ENCODE measurements around the gene LIPI. TPM values are rescaled to one million over a fixed set of nuclear protein-coding genes. Genes with fewer than 3 reads are reported as not detected.
"Not testable (repeated sequence)": the region's sequence is repeated elsewhere in the genome, so short reads cannot be mapped to it uniquely, and the experiment has no call there.

LIPI gene
- total and polyA plus RNA-seq, 7 donors, result not detected

- intact Hi-C loops (cut with DNase I), result no loop called here
- H3K4me1 ChIP-seq, result no peaks in the 10 kb centered on the region
- no peaks in the 10 kb centered on the region for H3K27me3 ChIP-seq (ENCODE audit: insufficient read depth in 3 of 3, low read length in 2 of 3)
- no peak overlapping the region for H3K27ac ChIP-seq
- DNase-seq (no peak), ATAC-seq (no peak)
- H3K36me3 ChIP-seq (ENCODE audit: insufficient read depth in 1 of 2, low read depth in 1 of 2), result no peaks in the 10 kb centered on the region
- WGBS, 3 donors, result 87 to 95% (median 91%) methylated on average over 6 of the region's 6 CpGs
- no peaks in the 10 kb centered on the region for H3K9me3 ChIP-seq
- no peak for TF ChIP-seq CTCF (IDR thresholded peaks at IDR 0.05)
- no peak overlapping the region for H3K4me3 ChIP-seq
These were observed 114.2 kb downstream of the LIPI start for GRCh38 chr21:14096577-14096976.

GRCh38 chr21:14096172-14096571 lies 114.6 kb downstream of the LIPI start:
- Histone ChIP-seq H3K27ac (no peak overlapping the region), H3K4me3 (no peak overlapping the region), H3K9me3 (no peaks in the 10 kb centered on the region), H3K27me3 (ENCODE audit: insufficient read depth in 3 of 3, low read length in 2 of 3) (no peaks in the 10 kb centered on the region), H3K4me1 (no peaks in the 10 kb centered on the region), H3K36me3 (ENCODE audit: insufficient read depth in 1 of 2, low read depth in 1 of 2) (no peaks in the 10 kb centered on the region)
- no peak for DNase-seq
- no peak for TF ChIP-seq CTCF (IDR thresholded peaks at IDR 0.05)
- no peak for ATAC-seq
- intact Hi-C loops (cut with DNase I), result no loop called here
- 53 to 67% (median 66%) methylated on average over 4 of the region's 4 CpGs for WGBS, 3 donors

GRCh38 chr21:14095056-14095455 lies 115.7 kb downstream of the LIPI start:
- Histone ChIP-seq H3K4me3 (no peak overlapping the region), H3K27ac (no peak overlapping the region), H3K27me3 (ENCODE audit: insufficient read depth in 3 of 3, low read length in 2 of 3) (no peaks in the 10 kb centered on the region), H3K9me3 (no peaks in the 10 kb centered on the region), H3K4me1 (no peaks in the 10 kb centered on the region), H3K36me3 (ENCODE audit: insufficient read depth in 1 of 2, low read depth in 1 of 2) (no peaks in the 10 kb centered on the region)
- no peak for TF ChIP-seq CTCF (IDR thresholded peaks at IDR 0.05)
- intact Hi-C loops (cut with DNase I), result no loop called here
- ATAC-seq (no peak), DNase-seq (no peak)
- WGBS, 3 donors, result 72 to 87% (median 86%) methylated on average over 2 of the region's 2 CpGs

GRCh38 chr21:14092834-14093560 lies 117.8 kb downstream of the LIPI start:
- no peak overlapping the region for H3K27ac ChIP-seq
- no peak for ATAC-seq
- no peak overlapping the region for H3K4me3 ChIP-seq
- DNase-seq, result no peak
- WGBS, 3 donors, result 81 to 91% (median 84%) methylated on average over 19 to 22 of the region's 22 CpGs
- intact Hi-C loops (cut with DNase I), result no loop called here
- H3K36me3 ChIP-seq (ENCODE audit: insufficient read depth in 1 of 2, low read depth in 1 of 2), result no peaks in the 10 kb centered on the region
- H3K4me1 ChIP-seq, result no peaks in the 10 kb centered on the region
- TF ChIP-seq CTCF (IDR thresholded peaks at IDR 0.05), result no peak
- no peaks in the 10 kb centered on the region for H3K27me3 ChIP-seq (ENCODE audit: insufficient read depth in 3 of 3, low read length in 2 of 3)
- no peaks in the 10 kb centered on the region for H3K9me3 ChIP-seq

GRCh38 chr21:14090184-14090583 lies 120.6 kb downstream of the LIPI start:
- H3K4me1 ChIP-seq; H3K27ac ChIP-seq; ATAC-seq; H3K36me3 ChIP-seq (ENCODE audit: insufficient read depth in 1 of 2, low read depth in 1 of 2); H3K27me3 ChIP-seq (ENCODE audit: insufficient read depth in 3 of 3, low read length in 2 of 3); H3K4me3 ChIP-seq; DNase-seq; H3K9me3 ChIP-seq; intact Hi-C loops (cut with DNase I): not testable (repeated sequence)

All from psoas muscle (tissue), 8 donors.